DMS 273 (cell line): ENCODE data around the gene SLC5A6.
A peak's percentile ranks its signal among the peaks of the same experiment; 100 is the strongest.
"Not testable (repeated sequence)": the region's sequence is repeated elsewhere in the genome, so short reads cannot be mapped to it uniquely, and the experiment has no call there.

Experiments used
- DNase-seq: peaks from one replicate; lab custom pipeline; 2025; ENCODE audit not compliant: unreplicated experiment; lab: John Stamatoyannopoulos, UW

Gene SLC5A6

DNA sequence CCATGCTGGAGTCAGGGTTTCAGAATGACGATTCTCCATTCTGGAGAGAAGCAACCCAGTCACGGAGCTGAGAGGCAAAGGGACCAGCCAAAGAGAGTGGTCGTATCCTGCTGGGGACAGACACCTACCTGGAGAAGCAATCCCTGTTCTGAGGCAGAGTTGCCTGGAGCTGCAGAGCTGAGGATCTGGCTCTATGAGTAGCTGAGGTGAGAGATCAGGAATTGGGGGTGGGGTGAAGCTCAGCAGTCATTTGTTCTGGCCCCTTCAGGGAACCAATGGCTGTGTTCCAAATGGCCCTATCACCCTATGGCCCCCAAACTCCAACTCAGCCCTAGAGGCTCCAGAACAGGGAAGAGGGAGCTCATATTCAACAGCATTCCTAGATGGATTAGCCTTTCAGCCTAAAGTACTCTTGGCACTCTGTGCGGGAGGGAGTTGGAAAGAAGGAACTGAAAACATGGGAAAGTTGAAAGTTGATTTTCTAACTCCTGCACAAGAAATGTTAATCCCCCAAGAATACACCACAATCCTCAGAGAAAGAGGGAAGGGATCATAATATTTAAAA lies 3.5 kb downstream of the SLC5A6 start:
- no peak for DNase-seq

DNA sequence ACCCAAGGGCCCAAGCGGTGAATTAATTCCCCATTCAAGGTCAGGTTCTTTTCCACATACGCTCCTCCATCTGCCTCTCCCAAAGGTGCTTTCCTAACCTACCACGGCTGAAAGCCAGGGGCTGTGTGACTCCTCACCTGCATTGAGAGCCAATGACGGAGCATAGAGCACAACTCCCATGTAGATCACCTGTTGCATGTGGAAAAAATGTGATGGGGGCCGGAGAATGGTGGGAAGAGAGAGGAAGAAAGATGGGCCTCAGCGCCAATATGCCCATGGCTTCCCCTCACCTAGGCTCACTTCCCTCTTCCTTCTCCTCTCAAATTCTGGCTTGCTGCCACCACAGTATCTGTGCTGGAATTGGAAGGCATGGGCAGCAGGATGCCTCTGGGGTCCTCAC lies 5.7 kb downstream of the SLC5A6 start:
- no peak for DNase-seq

DNA sequence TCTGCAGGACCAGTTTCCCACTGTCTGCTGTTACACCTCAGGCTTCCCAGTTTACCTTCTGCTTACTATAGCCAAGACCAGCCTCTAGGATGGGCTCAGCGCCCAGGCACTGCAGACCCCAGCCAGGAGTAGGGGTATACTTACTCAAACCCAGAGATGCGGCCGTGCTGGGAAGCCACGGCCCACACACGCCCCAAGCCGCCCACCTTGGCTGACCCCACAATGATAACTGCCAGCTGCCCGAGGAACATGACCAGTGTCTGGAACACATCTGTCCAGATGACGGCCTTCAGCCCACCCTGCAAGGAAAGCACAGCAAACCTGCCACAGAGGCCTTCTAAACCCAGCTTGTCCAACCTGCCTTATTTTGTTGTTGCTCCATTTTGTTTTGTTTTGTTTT lies 6.9 kb downstream of the SLC5A6 start:
- DNase-seq: no peak

DNA sequence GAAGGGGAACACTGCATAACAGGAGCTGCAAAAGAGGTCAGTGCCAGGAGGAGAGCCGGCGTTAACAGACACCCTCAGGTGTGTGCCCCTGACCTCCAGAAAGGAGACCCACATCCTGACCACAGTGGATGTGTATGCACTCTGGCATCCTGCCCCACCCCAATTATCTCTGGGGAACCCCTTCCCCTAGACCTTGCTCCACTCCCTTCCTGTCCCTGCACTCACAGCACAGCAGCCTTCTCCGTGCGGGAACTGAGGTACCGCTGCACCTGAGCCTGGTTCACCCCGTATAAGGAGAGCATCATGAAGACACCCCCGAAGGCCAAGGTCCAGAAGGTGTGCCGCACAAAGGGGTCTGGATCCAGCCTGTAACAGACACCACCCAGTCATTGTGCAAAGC lies 7.5 kb downstream of the SLC5A6 start:
- no peak for DNase-seq

DNA sequence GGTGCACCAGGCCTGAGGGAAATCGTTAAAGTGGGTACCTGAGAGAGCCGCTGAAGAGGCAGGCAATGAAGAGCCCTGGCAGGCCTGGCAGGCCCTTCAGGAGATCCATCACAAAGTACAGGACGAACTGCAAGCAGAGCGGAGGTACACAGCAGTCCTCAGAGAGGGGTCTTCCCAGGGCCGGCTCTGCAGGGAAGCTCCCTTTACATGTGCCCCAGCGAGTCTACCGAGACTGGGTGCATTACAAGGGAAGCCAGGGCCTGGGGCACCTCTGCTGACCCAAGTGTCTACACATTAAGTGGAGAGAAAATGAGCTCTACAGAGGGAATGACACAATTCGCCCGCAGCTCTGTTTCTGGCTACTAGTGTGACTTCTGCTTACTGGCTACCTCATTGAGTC lies 8.3 kb downstream of the SLC5A6 start:
- no peak for DNase-seq

DNA sequence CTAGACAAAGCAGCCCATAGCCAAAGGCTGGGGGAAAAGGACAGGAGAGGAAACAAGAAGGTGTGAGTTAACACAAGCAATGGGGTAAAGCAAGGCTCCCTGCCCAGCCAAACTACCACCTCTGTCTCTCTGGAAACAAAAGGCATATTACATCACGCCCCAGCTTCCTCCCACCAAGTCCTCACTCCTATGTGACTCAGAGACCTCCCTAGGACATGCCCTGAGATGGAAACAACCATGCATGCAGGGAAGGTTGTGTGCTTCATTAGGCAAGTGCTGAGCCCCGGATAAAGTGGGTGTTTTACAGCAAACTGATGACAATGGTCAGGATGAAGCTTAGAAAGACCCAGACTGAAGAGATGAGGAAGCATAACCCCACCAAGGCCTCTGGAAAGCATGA lies 9.2 kb downstream of the SLC5A6 start:
- DNase-seq: no peak

DNA sequence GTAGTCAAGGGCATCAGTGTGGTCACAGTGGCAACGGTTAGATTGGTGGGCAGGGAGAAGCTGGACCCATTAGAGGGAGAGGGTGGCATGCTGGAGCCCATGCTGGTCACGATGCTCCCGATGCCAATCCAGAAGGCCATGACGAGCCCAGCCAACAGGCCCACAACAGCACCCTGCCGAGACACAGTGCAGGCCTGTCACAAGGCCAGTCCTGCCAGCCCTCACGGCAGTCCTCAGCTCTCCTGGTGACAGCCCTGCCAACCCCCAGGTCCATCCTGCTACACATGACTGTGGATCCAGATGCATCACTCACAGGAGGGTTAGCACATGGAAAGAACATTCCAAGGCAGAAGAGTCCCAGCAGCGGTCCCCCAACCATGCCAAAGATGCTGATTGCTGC lies 10.4 kb downstream of the SLC5A6 start:
- DNase-seq: no peak

DNA sequence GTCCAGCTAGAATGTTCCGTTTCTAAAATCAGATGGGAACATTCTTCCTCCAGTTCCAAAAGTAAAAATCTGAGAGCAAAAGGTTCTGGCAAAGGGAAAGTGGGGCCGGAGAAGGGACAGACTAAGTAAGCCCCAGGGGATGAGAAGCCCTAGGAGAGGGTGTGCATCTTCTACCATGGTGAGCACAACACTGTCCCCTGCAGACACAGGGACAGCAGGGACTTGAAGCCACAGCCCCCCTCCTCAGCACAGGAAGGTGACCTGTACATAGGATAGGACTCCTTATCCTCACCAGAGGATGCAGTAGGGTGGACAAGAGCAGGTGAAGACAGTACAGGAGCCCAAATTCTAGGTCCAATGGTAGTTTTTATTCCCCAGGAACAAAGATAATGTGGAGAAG lies 12.8 kb downstream of the SLC5A6 start:
- DNase-seq: no peak

DNA sequence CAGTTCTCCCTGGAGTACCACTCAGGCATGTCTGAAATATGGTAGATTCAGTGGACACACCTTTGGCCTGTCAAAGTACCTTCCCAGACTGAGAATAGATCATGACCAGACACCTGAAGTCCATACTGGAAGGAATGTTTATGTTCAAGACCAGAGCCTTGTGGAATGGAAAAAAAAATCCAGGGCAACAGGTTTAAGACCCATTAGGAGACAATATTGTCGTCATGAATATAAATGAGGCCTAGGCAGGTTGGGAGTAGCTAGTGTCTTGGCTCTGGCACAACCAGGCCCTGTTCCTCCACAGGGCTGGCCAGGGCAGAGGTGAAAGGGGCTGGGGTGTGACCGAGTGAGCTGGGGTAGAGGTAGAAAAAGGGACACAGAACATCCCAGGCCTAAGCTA lies 13.4 kb downstream of the SLC5A6 start:
- DNase-seq: no peak

DNA sequence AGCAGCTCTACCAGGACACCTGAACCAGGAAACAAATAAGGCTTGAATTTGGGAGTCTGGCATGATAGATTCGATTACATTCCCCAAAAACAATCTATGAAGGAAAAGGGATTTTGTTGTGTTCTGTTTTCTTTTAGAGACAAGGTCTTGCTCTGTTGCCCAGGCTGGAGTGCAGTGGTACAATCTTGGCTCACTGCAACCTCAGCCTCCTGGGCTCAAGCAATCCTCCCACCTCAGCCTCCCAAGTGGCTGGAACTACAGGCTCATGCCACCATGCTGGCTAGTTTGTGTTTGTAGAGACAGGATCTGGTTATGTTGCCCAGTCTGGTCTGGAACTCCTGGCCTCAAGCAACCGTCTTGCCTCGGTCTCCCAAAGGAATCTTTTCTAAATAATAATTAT lies 14.0 kb downstream of the SLC5A6 start:
- not testable (repeated sequence) for DNase-seq

DNA sequence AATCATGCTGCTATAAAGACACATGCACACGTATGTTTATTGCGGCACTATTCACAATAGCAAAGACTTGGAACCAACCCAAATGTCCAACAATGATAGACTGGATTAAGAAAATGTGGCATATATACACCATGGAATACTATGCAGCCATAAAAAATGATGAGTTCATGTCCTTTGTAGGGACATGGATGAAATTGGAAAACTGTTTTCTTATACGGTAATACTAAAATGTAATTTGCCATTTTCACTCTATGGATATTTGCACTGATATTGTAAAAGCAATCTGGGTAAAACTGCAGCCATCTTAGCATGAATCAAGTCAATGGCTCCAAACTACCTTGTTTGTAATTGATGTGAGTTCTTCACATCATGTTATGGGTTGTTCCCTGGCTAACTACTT lies 16.3 kb downstream of the SLC5A6 start:
- DNase-seq: not testable (repeated sequence)

DNA sequence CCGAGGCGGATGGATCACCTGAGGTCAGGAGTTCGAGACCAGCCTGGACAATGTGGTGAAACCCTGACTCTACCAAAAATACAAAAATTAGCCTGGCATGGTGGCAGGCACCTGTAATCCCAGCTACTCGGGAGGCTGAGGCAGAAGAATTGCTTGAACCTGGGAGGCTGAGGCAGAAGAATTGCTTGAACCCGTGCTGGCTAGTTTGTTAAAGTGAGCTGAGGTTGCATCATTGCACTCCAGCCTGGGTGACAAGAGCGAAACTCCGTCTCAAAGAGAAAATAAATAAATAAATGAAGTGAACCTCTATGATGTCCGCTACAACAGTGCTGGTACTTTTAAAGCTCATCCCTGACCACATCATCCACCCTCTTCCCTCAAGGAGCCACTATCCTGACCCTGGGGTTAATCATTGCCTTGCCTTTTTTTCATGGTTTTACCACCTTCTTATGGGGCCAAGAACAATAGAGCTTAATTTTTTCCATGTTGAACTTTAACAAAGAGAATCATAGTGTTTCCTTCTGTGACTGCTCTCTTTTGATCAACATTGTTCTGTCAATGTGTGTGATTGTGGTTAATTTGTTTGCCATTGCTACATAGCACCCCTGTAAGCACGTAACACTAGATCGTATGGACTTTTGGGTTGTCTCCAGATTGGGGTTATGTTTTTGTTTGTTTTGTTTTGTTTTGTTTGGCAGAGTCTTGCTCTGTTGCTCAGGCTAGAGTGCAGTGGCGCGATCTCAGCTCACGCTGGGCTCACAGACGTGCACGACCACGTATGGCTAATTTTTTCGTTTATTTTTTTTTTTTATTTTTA lies 17.3 kb downstream of the SLC5A6 start:
- DNase-seq: no peak

DNA sequence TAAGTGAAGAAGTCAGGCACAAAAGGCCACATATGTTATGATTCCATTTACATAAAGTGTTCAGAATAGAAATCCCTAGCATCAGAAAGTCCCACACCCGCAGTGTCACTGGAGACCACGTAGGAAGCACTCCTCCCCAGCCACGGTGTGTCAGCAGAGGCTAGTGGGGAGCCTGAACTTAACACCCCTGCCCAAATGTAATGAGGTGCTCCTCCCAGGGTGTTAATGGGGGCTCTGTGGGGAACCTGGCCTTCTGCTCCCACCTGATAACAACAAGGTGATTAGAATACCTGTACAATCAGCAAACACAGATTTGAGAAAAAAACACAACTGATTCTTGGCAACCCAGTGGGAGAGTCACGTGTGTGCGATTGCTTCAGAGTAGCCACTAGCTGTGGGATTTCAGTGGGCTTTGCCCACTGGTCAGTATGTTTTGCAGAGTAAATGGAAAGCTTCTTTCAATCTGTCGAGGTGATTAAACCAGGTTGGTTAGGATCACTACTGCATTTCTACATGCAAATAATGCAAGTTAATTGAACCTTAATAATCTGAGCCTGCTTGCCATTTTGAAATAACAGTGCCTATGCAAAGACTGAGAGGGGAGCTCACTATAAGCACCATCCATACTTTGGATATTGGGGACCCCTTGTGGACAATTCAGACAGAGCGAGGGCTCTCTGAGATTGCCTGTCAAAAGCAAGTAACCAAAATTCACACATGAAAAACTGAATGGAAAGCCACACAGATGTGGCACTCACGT lies 20.8 kb downstream of the SLC5A6 start:
- DNase-seq: peak; percentile 90

DNA sequence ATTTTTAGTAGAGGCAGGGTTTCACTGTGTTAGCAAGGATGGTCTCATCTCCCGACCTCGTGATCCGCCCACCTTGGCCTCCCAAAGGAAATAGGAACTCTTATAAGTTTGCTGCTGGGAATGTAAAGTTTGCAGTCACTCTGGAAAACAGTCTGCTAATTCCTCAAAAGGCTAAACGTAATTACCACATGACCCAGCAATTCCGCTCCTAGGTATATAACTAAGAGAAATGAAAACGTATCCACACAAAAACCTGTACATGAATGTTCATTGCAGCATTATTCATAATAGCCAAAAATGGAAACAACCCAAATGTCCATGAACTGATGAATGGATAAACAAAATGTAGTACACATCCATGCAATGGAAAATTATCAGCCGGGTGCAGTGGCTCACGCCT lies 22.1 kb downstream of the SLC5A6 start:
- DNase-seq: no peak

DNA sequence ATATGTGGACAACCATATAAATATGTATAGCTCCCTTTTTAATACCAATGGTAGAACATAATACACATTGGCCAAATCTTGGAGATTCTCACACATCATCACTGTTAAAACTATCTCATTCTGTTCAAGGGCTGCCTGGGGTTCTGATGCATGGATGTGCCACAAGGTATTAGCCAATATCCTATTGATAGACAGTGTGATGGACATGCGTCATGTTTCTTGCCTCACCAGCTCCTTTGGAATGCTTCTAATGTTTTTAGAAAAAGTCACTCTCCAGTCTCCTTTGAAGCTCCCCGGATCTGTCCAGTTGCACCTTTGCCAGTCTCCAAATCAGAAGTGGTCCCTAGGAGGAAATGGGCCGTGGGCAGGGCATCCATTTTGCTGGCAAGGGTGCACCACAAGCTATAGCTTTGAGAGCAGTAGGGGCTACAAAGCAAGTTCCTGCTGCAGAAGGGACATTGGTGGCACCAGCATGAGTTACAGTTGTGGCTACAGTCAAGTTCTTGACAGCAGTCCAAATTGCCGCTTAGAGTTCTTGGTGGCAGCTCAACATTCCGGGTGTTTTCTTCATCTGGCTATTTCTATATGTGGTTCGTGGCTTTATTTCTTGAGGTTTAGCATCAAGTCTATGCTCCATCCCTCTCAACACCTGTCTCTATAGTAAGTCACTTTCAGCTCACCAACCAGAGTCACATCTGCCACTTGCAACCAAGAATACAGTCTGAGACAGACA lies 25.3 kb downstream of the SLC5A6 start:
- DNase-seq: no peak

DNA sequence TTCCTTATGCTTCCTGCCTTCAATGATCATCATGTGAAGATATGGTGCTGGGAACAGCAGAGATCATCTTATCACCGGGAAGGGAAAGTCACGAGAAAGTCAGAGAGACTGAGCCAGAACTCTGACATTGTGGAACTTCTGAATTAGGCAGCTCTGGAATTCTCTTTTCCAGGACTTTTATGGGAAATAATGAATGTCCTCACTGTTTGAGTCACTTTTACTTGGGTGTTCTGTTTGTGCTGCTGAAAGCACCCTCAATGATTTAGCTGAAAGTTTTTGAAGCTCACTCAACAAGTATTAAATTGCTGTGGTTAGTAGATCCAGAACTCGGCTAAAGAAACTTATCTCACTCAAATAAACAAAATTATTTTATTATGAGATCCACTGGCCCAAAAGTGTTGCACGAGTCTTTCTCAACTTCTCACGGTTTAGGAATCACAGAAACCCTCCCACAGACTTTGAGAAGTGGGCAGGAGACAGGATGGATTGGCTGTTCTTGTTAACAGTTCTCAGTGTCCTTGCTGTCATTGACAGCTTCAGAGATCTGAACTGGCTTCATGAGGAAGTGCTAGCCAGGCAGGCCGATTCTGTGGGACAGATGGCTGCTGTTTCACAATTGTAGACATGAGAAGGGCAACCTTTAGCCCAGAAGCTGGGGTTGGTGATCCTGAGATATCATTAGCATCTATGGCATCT lies 26.6 kb downstream of the SLC5A6 start:
- peak; percentile 92 for DNase-seq

DNA sequence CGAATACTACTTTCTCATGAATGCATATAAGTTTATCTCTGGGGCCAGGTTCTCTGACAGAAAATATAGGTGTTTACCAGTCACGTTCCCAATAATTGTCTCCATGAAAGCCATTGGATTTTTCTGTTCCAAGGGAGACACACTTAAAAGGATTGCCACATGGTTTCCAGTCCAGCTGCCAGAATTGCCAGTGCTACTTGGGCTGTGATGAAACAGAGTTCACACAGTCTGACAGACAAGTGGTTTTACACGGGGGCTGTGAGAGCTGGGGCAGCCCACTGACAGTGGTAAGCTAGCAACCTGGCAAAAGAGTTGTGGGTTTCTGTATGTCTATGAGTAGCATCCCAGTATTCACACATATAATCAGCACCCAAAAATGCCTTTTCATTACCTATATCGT lies 28.0 kb downstream of the SLC5A6 start:
- DNase-seq: peak; percentile 47

DNA sequence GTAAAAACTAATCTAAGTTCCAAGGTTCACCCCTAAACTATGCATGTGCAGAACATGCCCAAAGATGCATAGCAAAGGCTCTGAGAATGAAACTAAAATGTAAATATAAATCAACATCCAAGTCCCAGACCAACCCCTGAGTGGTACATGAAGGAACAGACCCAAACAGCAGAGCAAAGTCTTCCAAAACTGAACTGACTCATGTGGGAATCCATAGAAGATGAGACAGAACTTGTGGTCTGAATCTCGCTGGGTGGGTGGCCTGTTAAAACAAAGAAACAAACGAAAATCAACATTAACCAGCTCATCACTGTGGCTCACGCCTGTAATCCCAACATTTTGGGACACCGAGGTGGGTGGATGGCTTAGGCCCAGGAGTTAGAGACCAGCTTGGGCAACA lies 29.7 kb downstream of the SLC5A6 start:
- DNase-seq: no peak

DNA sequence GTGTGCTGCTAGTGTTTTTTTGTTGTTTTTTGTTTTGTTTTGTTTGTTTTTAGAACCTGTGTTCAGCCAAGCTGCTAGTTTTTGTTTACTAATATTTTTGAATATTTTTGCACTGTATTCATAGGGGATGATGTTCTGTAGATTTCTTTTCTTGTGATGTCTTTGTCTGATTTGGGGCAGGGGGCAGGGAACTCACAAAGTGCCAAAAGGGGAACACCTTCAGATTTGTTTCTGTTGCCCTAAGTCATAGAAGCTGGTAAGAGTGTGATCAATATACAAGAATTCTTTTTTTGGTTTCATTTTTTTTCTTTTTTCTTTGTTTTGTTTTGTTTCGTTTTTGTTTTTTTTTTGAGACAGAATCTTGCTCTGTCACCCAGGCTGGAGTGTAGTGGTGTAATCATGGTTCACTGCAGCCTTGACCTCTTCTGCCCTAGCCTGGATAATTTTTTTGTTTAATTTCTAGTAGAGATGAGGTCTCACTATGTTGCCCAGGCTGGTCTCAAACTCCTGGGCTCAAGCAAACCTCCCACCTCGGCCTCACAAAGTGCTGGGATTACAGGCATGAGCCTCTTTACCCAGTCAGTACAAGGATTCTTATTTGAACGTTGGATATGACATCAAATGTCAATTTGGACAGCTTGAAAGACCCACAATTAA lies 32.6 kb downstream of the SLC5A6 start:
- DNase-seq: no peak

DNA sequence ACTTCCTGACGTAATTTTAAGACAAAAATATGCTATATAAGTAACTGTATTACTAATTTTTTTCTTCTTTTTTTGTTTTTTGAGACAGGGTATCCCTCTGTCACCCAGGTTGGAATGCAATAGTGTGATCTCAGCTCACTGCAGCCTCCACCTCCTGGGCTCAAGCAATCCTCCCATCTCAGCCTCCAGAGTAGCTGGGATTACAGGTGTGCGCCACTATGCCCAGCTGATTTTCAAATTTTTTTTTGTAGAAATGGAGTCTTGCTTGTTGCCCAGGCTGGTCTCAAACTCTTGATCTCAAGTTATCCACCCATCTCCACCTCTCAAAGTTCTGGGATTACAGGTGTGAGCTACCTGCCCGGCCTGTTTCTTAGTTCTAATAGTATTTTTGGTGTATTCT lies 33.6 kb downstream of the SLC5A6 start:
- no peak for DNase-seq
